ENCODE measurements around the gene ATXN8OS. TPM values are rescaled to one million over a fixed set of nuclear protein-coding genes. Genes with fewer than 3 reads are reported as not detected.

ATXN8OS gene
- total and polyA plus RNA-seq, 2 of the 4 experiments (the other 2 are of a cell fraction): not detected

DNA sequence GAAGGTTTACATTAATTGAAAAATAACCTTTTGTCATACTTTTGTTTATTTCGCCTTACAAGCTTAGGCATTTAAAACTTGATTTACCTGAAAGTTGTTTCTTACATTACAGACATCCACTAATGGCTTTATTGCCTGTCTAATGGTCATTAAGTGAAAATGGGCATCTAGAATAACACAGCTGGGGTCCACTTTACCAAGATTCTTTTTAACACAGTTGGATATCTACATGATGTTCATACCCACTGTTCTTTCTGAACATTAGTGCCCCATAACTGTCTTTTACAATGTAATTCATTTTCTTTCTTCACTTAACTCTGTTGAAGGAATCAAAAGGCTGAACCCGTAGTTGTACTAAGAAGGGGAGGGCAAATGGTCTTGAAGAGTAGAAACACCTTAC is 20.5 kb downstream of the ATXN8OS start:
- no CpG with 5 or more reads among the region's 2 CpGs for whole genome bisulfite sequencing, 2 experiments (ENCODE audit: extremely low coverage in 2 of 2, insufficient read length in 1 of 2)
- Histone ChIP-seq H3K36me3 (ENCODE audit: control insufficient read depth, insufficient read depth, low read length) (no peaks in the 10 kb centered on the region), H2BK15ac (ENCODE audit: low read depth, low read length) (no peak overlapping the region), H3K27me3 (ENCODE audit: control insufficient read depth, insufficient read depth, low read length) (no peaks in the 10 kb centered on the region), H3K56ac (ENCODE audit: extremely low read depth, insufficient read depth, low read length) (no peak overlapping the region), H3K9me3 (ENCODE audit: control insufficient read depth, insufficient read depth, low read length) (peaks cover 4% of the 10 kb centered on the region; the same call in 1 of the 2 replicates), H3K4ac (ENCODE audit: low read depth, low read length) (no peak overlapping the region), H3K14ac (replicated peaks; ENCODE audit: low read depth, low read length) (no peak overlapping the region), H2AK5ac (ENCODE audit: low read depth, low read length) (no peak overlapping the region), H2BK5ac (ENCODE audit: low read depth, low read length, poor library complexity, severe bottlenecking) (no peak overlapping the region), H2AFZ (replicated peaks; ENCODE audit: low read length, poor library complexity) (no peak overlapping the region), H3K4me3 (ENCODE audit: insufficient read depth, low read depth, low read length) (no peak overlapping the region), H2BK120ac (ENCODE audit: low read depth, low read length) (no peak overlapping the region), H3K9ac (ENCODE audit: low read depth, low read length) (no peak overlapping the region), H4K8ac (ENCODE audit: low read depth in 2 of 2, low read length in 2 of 2) (no peak overlapping the region), H3K79me1 (ENCODE audit: low read depth in 1 of 2, low read length in 2 of 2) (no peaks in the 10 kb centered on the region), H3K4me2 (ENCODE audit: low read depth, low read length) (no peak overlapping the region), H3K27ac (ENCODE audit: insufficient read depth, low read length) (no peak overlapping the region), H3K23ac (ENCODE audit: low read depth, low read length) (no peak overlapping the region), H4K20me1 (ENCODE audit: insufficient read depth, low read length) (no peaks in the 10 kb centered on the region), H3K18ac (ENCODE audit: low read depth, low read length) (no peak overlapping the region), H4K91ac (ENCODE audit: insufficient read depth, low read depth, low read length) (no peak overlapping the region), H4K5ac (ENCODE audit: low read depth, low read length) (no peak overlapping the region), H2BK20ac (ENCODE audit: low read depth, low read length) (no peak overlapping the region), H3K9me1 (ENCODE audit: insufficient read depth, low read length) (no peaks in the 10 kb centered on the region), H3K4me1 (ENCODE audit: control insufficient read depth, insufficient read depth, low read length) (no peaks in the 10 kb centered on the region), H2AK9ac (replicated peaks; ENCODE audit: low read depth, low read length, poor library complexity) (no peak overlapping the region)
- BruUV-seq (replicated peaks): no TSS peak
- ATAC-seq (ENCODE audit: low read depth): no peak
- ChIA-PET CTCF (no interaction called here), POLR2A (ENCODE audit: unreplicated experiment) (no interaction called here)
- TF ChIP-seq, protein P1, sequence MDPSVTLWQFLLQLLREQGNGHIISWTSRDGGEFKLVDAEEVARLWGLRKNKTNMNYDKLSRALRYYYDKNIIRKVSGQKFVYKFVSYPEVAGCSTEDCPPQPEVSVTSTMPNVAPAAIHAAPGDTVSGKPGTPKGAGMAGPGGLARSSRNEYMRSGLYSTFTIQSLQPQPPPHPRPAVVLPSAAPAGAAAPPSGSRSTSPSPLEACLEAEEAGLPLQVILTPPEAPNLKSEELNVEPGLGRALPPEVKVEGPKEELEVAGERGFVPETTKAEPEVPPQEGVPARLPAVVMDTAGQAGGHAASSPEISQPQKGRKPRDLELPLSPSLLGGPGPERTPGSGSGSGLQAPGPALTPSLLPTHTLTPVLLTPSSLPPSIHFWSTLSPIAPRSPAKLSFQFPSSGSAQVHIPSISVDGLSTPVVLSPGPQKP (IDR thresholded peaks at IDR 0.05; ENCODE audit: borderline replicate concordance, low read depth, low read length): no peak
- TF ChIP-seq RCOR1 (IDR thresholded peaks at IDR 0.05; ENCODE audit: insufficient replicate concordance, low read length) (no peak), RAD21 (IDR thresholded peaks at IDR 0.05; ENCODE audit: low read length) (no peak), CHD1 (IDR thresholded peaks at IDR 0.05; ENCODE audit: low read depth, low read length) (no peak), FOS (IDR thresholded peaks at IDR 0.05; ENCODE audit: low read depth, low read length) (no peak), SMC3 (IDR thresholded peaks at IDR 0.05; ENCODE audit: low read depth, low read length) (no peak), POLR2A (IDR thresholded peaks at IDR 0.05; ENCODE audit: low read depth, low read length) (no peak), BHLHE40 (IDR thresholded peaks at IDR 0.05; ENCODE audit: low read depth, low read length) (no peak), CEBPB (IDR thresholded peaks at IDR 0.05; ENCODE audit: low read depth, low read length) (no peak), RFX5 (IDR thresholded peaks at IDR 0.05; ENCODE audit: low read depth, low read length) (no peak), MAFK (IDR thresholded peaks at IDR 0.05; ENCODE audit: low read depth, low read length) (no peak), MXI1 (IDR thresholded peaks at IDR 0.05; ENCODE audit: borderline replicate concordance, low read depth, low read length) (no peak)
- TF ChIP-seq, protein P2, sequence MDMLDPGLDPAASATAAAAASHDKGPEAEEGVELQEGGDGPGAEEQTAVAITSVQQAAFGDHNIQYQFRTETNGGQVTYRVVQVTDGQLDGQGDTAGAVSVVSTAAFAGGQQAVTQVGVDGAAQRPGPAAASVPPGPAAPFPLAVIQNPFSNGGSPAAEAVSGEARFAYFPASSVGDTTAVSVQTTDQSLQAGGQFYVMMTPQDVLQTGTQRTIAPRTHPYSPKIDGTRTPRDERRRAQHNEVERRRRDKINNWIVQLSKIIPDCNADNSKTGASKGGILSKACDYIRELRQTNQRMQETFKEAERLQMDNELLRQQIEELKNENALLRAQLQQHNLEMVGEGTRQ (IDR thresholded peaks at IDR 0.05; ENCODE audit: low read depth, low read length): no peak
- in situ Hi-C loops (cut with MboI; ENCODE audit: low sequenced_read_pairs) (no loop called here), intact Hi-C loops (cut with micrococcal nuclease) (no loop called here), dilution Hi-C loops (cut with HindIII; ENCODE audit: low sequenced_read_pairs, unreplicated experiment) (no loop called here)
- no peak for DNase-seq
